ENCODE measurements around the gene ZSCAN1. TPM values are rescaled to one million over a fixed set of nuclear protein-coding genes. Genes with fewer than 3 reads are reported as not detected.

The ZSCAN1 gene
- total and polyA plus RNA-seq, 8 donors, result 0.20 to 0.92 (median 0.44) TPM; not detected in 5

DNA sequence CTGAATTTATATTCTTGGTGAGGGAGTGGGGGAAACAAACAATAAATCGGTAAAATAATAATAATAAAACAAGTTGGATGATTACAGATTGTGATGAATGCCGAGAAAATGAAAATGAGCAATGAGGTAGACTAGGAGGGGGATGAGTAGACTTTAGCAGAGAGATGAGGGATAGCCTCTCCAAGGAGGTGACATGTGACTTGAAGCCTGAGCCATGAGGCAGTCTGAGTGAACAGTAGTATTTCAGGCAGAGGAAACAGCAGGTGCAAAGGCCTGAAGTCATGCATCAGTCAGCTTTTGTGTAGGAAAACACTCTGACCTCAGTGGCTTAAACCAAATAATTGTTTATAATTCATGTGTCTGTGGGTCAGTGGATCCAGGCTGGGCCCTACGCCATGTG lies 29.9 kb downstream of the ZSCAN1 start:
- no peak overlapping the region for H3K27ac ChIP-seq
- intact Hi-C loops (cut with DNase I; ENCODE audit: low total_unique reads), result no loop called here
- H3K4me1 ChIP-seq, result peaks cover 0 to 12% (median 10%) of the 10 kb centered on the region in 4 donors
- no peak for TF ChIP-seq POLR2A (IDR thresholded peaks at IDR 0.05)
- TF ChIP-seq POLR2AphosphoS5 (IDR thresholded peaks at IDR 0.05), result no peak
- TF ChIP-seq, protein P1, sequence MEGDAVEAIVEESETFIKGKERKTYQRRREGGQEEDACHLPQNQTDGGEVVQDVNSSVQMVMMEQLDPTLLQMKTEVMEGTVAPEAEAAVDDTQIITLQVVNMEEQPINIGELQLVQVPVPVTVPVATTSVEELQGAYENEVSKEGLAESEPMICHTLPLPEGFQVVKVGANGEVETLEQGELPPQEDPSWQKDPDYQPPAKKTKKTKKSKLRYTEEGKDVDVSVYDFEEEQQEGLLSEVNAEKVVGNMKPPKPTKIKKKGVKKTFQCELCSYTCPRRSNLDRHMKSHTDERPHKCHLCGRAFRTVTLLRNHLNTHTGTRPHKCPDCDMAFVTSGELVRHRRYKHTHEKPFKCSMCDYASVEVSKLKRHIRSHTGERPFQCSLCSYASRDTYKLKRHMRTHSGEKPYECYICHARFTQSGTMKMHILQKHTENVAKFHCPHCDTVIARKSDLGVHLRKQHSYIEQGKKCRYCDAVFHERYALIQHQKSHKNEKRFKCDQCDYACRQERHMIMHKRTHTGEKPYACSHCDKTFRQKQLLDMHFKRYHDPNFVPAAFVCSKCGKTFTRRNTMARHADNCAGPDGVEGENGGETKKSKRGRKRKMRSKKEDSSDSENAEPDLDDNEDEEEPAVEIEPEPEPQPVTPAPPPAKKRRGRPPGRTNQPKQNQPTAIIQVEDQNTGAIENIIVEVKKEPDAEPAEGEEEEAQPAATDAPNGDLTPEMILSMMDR (IDR thresholded peaks at IDR 0.05), result no peak
- no peak for TF ChIP-seq EP300 (IDR thresholded peaks at IDR 0.05)
- peaks cover 29 to 100% (median 95%) of the 10 kb centered on the region in 4 donors for H3K9me3 ChIP-seq
- peaks cover 0 to 9% (median 6%) of the 10 kb centered on the region in 3 donors for H3K27me3 ChIP-seq
- 94 to 100% (median 97%) methylated on average over 3 of the region's 3 CpGs for WGBS, 5 donors
- H3K36me3 ChIP-seq, result peaks cover 17 to 56% (median 48%) of the 10 kb centered on the region in 4 donors
- H3K4me3 ChIP-seq, result no peak overlapping the region
- DNase-seq, result no peak

DNA sequence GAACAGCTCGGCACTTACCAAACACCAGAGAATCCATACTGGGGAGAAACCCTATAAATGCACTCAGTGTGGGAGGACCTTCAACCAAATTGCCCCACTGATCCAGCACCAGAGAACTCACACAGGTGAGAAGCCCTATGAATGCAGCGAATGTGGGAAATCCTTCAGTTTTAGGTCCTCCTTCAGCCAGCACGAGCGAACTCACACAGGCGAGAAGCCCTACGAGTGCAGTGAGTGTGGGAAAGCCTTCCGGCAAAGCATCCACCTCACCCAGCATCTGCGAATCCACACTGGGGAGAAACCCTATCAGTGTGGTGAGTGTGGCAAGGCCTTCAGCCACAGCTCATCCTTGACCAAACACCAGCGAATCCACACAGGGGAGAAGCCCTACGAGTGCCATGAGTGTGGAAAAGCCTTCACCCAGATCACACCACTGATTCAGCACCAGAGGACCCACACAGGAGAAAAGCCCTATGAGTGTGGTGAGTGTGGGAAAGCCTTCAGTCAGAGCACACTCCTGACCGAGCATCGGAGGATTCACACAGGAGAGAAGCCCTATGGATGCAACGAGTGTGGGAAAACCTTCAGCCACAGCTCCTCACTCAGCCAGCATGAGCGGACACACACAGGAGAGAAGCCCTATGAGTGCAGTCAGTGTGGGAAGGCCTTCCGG lies 33.6 kb downstream of the ZSCAN1 start:
- no peak overlapping the region for H3K4me3 ChIP-seq
- peaks cover 17 to 63% (median 49%) of the 10 kb centered on the region in 4 donors for H3K36me3 ChIP-seq
- H3K27ac ChIP-seq, result no peak overlapping the region
- 96 to 98% (median 97%) methylated on average over 14 to 15 of the region's 15 CpGs for WGBS, 5 donors
- intact Hi-C loops (cut with DNase I; ENCODE audit: low total_unique reads), result no loop called here
- no peak for TF ChIP-seq EP300 (IDR thresholded peaks at IDR 0.05)
- TF ChIP-seq, protein P1 (IDR thresholded peaks at IDR 0.05), result no peak
- no peak for TF ChIP-seq POLR2A (IDR thresholded peaks at IDR 0.05)
- no peak for TF ChIP-seq POLR2AphosphoS5 (IDR thresholded peaks at IDR 0.05)
- H3K9me3 ChIP-seq, result peaks cover 46 to 100% (median 98%) of the 10 kb centered on the region in 4 donors
- H3K4me1 ChIP-seq, result no peaks in the 10 kb centered on the region
- H3K27me3 ChIP-seq, result no peaks in the 10 kb centered on the region
- no peak for DNase-seq

DNA sequence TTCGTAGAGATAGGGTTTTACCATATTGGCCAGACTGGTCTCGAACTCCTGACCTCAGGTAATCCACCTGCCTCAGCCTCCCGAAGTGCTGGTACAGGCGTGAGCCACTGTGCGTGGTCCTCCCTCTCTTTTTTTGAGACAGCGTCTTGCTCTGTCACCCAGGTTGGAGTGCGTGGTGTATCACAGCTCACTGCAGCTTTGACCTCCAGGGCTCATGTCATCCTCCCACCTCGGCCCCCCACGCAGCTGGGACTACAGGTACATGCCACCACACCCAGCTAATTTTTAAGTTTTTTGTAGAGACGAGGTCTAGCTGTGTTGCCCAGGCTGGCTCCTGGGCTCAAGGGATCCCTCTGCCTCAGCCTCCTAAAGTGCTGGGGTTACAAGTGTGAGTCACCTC lies 46.0 kb downstream of the ZSCAN1 start:
- 88 to 93% (median 90%) methylated on average over 10 of the region's 10 CpGs for WGBS, 5 donors
- Histone ChIP-seq H3K36me3 (peaks cover 9 to 34% (median 16%) of the 10 kb centered on the region in 4 donors), H3K9me3 (peaks cover 18 to 100% (median 92%) of the 10 kb centered on the region in 4 donors), H3K4me1 (no peaks in the 10 kb centered on the region), H3K4me3 (no peak overlapping the region), H3K27me3 (no peaks in the 10 kb centered on the region), H3K27ac (no peak overlapping the region)
- intact Hi-C loops (cut with DNase I; ENCODE audit: low total_unique reads), result no loop called here
- no peak for TF ChIP-seq EP300 (IDR thresholded peaks at IDR 0.05)
- DNase-seq, result no peak

DNA sequence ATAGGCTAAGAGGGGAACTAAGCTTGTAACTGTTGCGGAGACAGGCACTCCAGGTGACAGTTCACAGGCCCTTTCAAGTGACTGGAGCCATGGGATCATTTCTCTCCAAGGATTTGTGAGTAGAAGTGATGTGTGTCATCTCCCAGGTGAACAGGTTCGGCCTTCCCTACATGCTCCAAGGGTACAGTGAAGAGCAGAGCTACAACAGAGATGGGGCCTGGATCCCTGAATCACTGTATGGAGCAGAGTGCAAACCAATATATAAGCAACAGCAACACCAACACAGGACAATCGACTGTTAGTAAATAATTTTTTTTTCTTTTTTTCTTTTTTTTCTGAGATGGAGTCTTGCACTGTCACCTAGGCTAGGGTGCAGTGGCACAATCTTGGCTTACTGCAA lies 49.2 kb downstream of the ZSCAN1 start:
- intact Hi-C loops (cut with DNase I; ENCODE audit: low total_unique reads), result no loop called here
- Histone ChIP-seq H3K36me3 (peaks cover 28 to 57% (median 46%) of the 10 kb centered on the region in 4 donors), H3K9me3 (peaks cover 26 to 100% (median 97%) of the 10 kb centered on the region in 4 donors), H3K27ac (no peak overlapping the region), H3K27me3 (no peaks in the 10 kb centered on the region), H3K4me3 (no peak overlapping the region), H3K4me1 (no peaks in the 10 kb centered on the region)
- TF ChIP-seq EP300 (IDR thresholded peaks at IDR 0.05) (no peak), POLR2AphosphoS5 (IDR thresholded peaks at IDR 0.05) (no peak), POLR2A (IDR thresholded peaks at IDR 0.05) (no peak)
- TF ChIP-seq, protein P1 (IDR thresholded peaks at IDR 0.05), result no peak
- WGBS, 5 donors, result 94 to 100% (median 96%) methylated on average over 3 of the region's 3 CpGs
- no peak for DNase-seq
